ENCODE data around the gene SERINC2.
"Not testable (repeated sequence)": the region's sequence is repeated elsewhere in the genome, so short reads cannot be mapped to it uniquely, and the experiment has no call there.

SERINC2 gene

GRCh38 chr1:31478167-31478566 lies 65.2 kb downstream of the SERINC2 start:
- no peak for DNase-seq
- in situ Hi-C loops (cut with HindIII; ENCODE audit: low pct_ligation_motif_present, low pct_unique_long_range_greater_than_20kb, low sequenced_read_pairs): no loop called here

- in situ Hi-C loops (cut with HindIII; ENCODE audit: low pct_ligation_motif_present, low pct_unique_long_range_greater_than_20kb, low sequenced_read_pairs): no loop called here
- no peak for DNase-seq
Observed at GRCh38 chr1:31479811-31480210, 66.8 kb downstream of the SERINC2 start.

- in situ Hi-C loops (cut with HindIII; ENCODE audit: low pct_ligation_motif_present, low pct_unique_long_range_greater_than_20kb, low sequenced_read_pairs); DNase-seq: not testable (repeated sequence)
Observed at GRCh38 chr1:31480426-31480825, 67.4 kb downstream of the SERINC2 start.

GRCh38 chr1:31482482-31483011 lies 69.5 kb downstream of the SERINC2 start:
- in situ Hi-C loops (cut with HindIII; ENCODE audit: low pct_ligation_motif_present, low pct_unique_long_range_greater_than_20kb, low sequenced_read_pairs): no loop called here
- no peak for DNase-seq

- in situ Hi-C loops (cut with HindIII; ENCODE audit: low pct_ligation_motif_present, low pct_unique_long_range_greater_than_20kb, low sequenced_read_pairs): no loop called here
- peak; percentile 18 for DNase-seq
Observed at GRCh38 chr1:31483012-31483946, 70.3 kb downstream of the SERINC2 start.
